Activated CD4-positive, alpha-beta T cell treated with anti-CD3 and anti-CD28 coated beads, Interleukin-10, Interleukin-2, amounts not matched to agents 100 ng/mL and 50 ng/mL, durations not matched to agents 16 hours and 8 hours (primary cell): ENCODE results near the gene LHFPL5.

Experiments used
- DNase-seq: peaks from one replicate; pipeline ENCODE4 v3.0.0-alpha.2; 2020

LHFPL5 gene

DNA sequence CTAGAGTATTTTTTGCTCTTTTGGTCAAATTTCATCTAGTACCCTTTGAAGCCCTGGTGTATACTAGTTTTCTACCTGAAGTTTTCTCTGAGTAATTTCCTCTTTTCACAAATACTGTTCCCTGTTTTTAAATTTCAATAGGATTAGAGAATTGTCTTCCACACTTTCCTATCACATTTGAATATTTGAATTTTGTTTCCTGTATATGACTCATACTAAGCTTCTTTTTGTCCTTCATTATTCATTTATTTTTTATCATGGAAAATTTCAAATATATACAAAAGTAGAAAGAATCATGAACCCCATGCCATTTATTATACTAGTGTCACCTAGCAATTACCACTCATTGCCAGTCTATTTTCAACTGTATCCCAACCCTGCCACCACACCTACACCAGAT lies 52.7 kb downstream of the LHFPL5 start:
- DNase-seq, result no peak

DNA sequence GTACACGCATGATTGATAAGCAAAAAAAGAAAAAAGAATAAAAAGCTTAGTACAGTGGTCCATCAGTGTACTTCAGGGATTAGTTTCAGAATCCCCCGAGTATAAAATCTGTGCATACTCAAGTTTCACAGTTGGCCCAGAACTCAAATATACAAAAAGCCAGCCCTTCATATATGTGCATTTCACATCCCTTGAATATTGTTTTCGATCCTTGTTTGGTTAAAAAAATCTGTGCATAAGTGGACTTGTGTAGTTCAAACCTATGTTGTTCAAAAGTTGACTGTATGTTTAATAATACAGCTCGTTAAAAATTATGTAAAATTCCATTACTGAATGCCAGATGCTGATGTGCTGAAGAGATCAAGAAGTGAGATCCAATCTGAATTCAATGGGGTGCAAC lies 54.2 kb downstream of the LHFPL5 start:
- no peak for DNase-seq
